Sigmoid colon (tissue), 7 donors: ENCODE measurements around the gene PRICKLE1. TPM values are rescaled to one million over a fixed set of nuclear protein-coding genes. Genes with fewer than 3 reads are reported as not detected.
A peak's percentile ranks its signal among the peaks of the same experiment; 100 is the strongest.

Experiments used
- DNase-seq: peaks from one replicate; pipeline ENCODE4 v3.0.0-alpha.2; 2019
- H3K27ac ChIP-seq, 4 donors: fragments of 200-600 bp; sonication (generic); one replicate each; pipeline ENCODE4 v1.5.1; 2016 to 2019; ENCODE audit warnings: mild to moderate bottlenecking in 1 of 4
- H3K27me3 ChIP-seq, 3 donors: fragments of 200-600 bp; sonication (generic); one replicate each; pipeline ENCODE4 v1.5.1; 2019; ENCODE audit warnings: mild to moderate bottlenecking in 1 of 3
- H3K36me3 ChIP-seq, 4 donors: fragments of 200-600 bp; sonication (generic); one replicate each; pipeline ENCODE4 v1.5.1; 2016 to 2019
- H3K4me1 ChIP-seq, 4 donors: fragments of 200-600 bp; sonication (generic); one replicate each; pipeline ENCODE4 v1.5.1; 2017 to 2019
- H3K4me3 ChIP-seq, 4 donors: fragments of 200-600 bp; sonication (generic); one replicate each; pipeline ENCODE4 v1.5.1; 2017 to 2019; ENCODE audit warnings: mild to moderate bottlenecking in 2 of 4, moderate library complexity in 1 of 4
- H3K9me3 ChIP-seq, 4 donors: fragments of 200-600 bp in 3 of 4; sonication (generic) in 3 of 4; one replicate each; pipeline versions ENCODE4 v1.5.1 to v1.6.1; 2013 to 2019
- CTCF ChIP-seq, 4 experiments: fragments of 450-650 bp in 3 of 4; fragments of 200-600 bp in 1 of 4; IDR thresholded peaks; one replicate each; pipeline ENCODE4 v1.5.1; 2016 to 2019; ENCODE audit warnings: antibody characterized with exemption in 4 of 4, mild to moderate bottlenecking in 3 of 4, moderate library complexity in 2 of 4
- EP300 ChIP-seq, 4 donors: sonication (generic); formaldehyde crosslinking; IDR thresholded peaks; one replicate each; pipeline ENCODE4 v1.6.1; 2017; ENCODE audit warnings: antibody characterized with exemption in 4 of 4
- POLR2A ChIP-seq, 2 donors: fragments of 450-650 bp; IDR thresholded peaks; one replicate each; pipeline ENCODE4 v1.6.1; 2016; ENCODE audit warnings: antibody characterized with exemption in 2 of 2, mild to moderate bottlenecking in 2 of 2, moderate library complexity in 2 of 2
- POLR2AphosphoS5 ChIP-seq, 4 donors: sonication (generic); formaldehyde crosslinking; IDR thresholded peaks; one replicate each; pipeline ENCODE4 v1.6.1; 2017; ENCODE audit warnings: antibody characterized with exemption in 4 of 4
- WGBS, 2 donors: extraction: QIAGEN DNeasy Blood & Tissue Kit; methylation state at CpG; one replicate each; pipeline ENCODE4 v1.1.7; 2013; 5-methylcytosine and 5-hydroxymethylcytosine counted together
- intact Hi-C: fragments of 100-400 bp; cut with DNase I; formaldehyde crosslinking; loops from one replicate; pipeline ENCODE4 v1.15.1; 2023
- polyA plus RNA-seq, 3 donors: library from polyadenylated mRNA; stranded (reverse); fragments of 200-250 nt; gene quantifications; one replicate each; pipeline ENCODE4 v1.2.3, GENCODE V29; 2013
- total RNA-seq, 4 donors: library from RNA; depleted of rRNA; stranded (reverse); fragments of >200 nt; gene quantifications; one replicate each; pipeline ENCODE4 v1.1.0, GENCODE V29; 2016
- donor health status: healthy with polysubstance abuse.
- donor health status: Bipolar disorder and iron deficiency.
- donor health status: healthy.

The PRICKLE1 gene
- total and polyA plus RNA-seq, 7 donors = 0.46 to 12.4 (median 7.8) TPM

GRCh38 chr12:42468341-42468821 lies 121.2 kb downstream of the PRICKLE1 start:
- intact Hi-C loops = no loop called here
- H3K4me1 ChIP-seq = peaks cover 0 to 27% (median 13%) of the 10 kb centered on the region in 4 donors
- H3K27me3 ChIP-seq = no peaks in the 10 kb centered on the region
- H3K4me3 ChIP-seq = no peak overlapping the region
- WGBS, 2 donors = 40 to 75% methylated on average over 9 of the region's 9 CpGs
- H3K9me3 ChIP-seq = no peaks in the 10 kb centered on the region
- peak; percentile 67 for DNase-seq
- H3K27ac ChIP-seq = peak overlapping the region in 3 of 4 donors; percentile 18 to 36 (median 19)
- no peak for TF ChIP-seq CTCF (IDR thresholded peaks at IDR 0.05)
- no peak for TF ChIP-seq POLR2AphosphoS5 (IDR thresholded peaks at IDR 0.05)
- no peak for TF ChIP-seq POLR2A (IDR thresholded peaks at IDR 0.05)
- TF ChIP-seq EP300 (IDR thresholded peaks at IDR 0.05) = no peak
- H3K36me3 ChIP-seq = peaks cover 5 to 57% (median 21%) of the 10 kb centered on the region in 4 donors

- intact Hi-C loops = no loop called here
- no peak overlapping the region for H3K4me3 ChIP-seq
- no peaks in the 10 kb centered on the region for H3K27me3 ChIP-seq
- TF ChIP-seq POLR2A (IDR thresholded peaks at IDR 0.05) (no peak), EP300 (IDR thresholded peaks at IDR 0.05) (no peak), CTCF (IDR thresholded peaks at IDR 0.05) (no peak), POLR2AphosphoS5 (IDR thresholded peaks at IDR 0.05) (no peak)
- H3K36me3 ChIP-seq = peaks cover 5 to 76% (median 17%) of the 10 kb centered on the region in 4 donors
- H3K9me3 ChIP-seq = no peaks in the 10 kb centered on the region
- 29 to 82% methylated on average over 4 of the region's 4 CpGs for WGBS, 2 donors
- peaks cover 0 to 6% (median 4%) of the 10 kb centered on the region in 4 donors for H3K4me1 ChIP-seq
- no peak overlapping the region for H3K27ac ChIP-seq
- DNase-seq = no peak
Observed at GRCh38 chr12:42463671-42464070, 125.9 kb downstream of the PRICKLE1 start.

- H3K4me1 ChIP-seq = no peaks in the 10 kb centered on the region
- WGBS, 2 donors = 16 to 61% methylated on average over 3 of the region's 3 CpGs
- peaks cover 5 to 80% (median 17%) of the 10 kb centered on the region in 4 donors for H3K36me3 ChIP-seq
- no peaks in the 10 kb centered on the region for H3K27me3 ChIP-seq
- intact Hi-C loops = no loop called here
- DNase-seq = no peak
- TF ChIP-seq POLR2AphosphoS5 (IDR thresholded peaks at IDR 0.05) (no peak), EP300 (IDR thresholded peaks at IDR 0.05) (no peak), CTCF (IDR thresholded peaks at IDR 0.05) (no peak), POLR2A (IDR thresholded peaks at IDR 0.05) (no peak)
- no peak overlapping the region for H3K27ac ChIP-seq
- no peak overlapping the region for H3K4me3 ChIP-seq
- no peaks in the 10 kb centered on the region for H3K9me3 ChIP-seq
Observed at GRCh38 chr12:42462486-42462885, 127.1 kb downstream of the PRICKLE1 start.

- no peaks in the 10 kb centered on the region for H3K27me3 ChIP-seq
- 93 to 95% methylated on average over 12 of the region's 12 CpGs for WGBS, 2 donors
- intact Hi-C loops = no loop called here
- no peak overlapping the region for H3K27ac ChIP-seq
- no peak overlapping the region for H3K4me3 ChIP-seq
- TF ChIP-seq EP300 (IDR thresholded peaks at IDR 0.05) (no peak), POLR2AphosphoS5 (IDR thresholded peaks at IDR 0.05) (no peak), CTCF (IDR thresholded peaks at IDR 0.05) (no peak), POLR2A (IDR thresholded peaks at IDR 0.05) (no peak)
- peaks cover 0 to 63% (median 4%) of the 10 kb centered on the region in 4 donors for H3K36me3 ChIP-seq
- no peaks in the 10 kb centered on the region for H3K9me3 ChIP-seq
- H3K4me1 ChIP-seq = no peaks in the 10 kb centered on the region
- no peak for DNase-seq
Observed at GRCh38 chr12:42459336-42459847, 130.2 kb downstream of the PRICKLE1 start.

GRCh38 chr12:42458575-42458974 lies 131.0 kb downstream of the PRICKLE1 start:
- Histone ChIP-seq H3K36me3 (peaks cover 0 to 55% (median 0%) of the 10 kb centered on the region in 4 donors), H3K9me3 (no peaks in the 10 kb centered on the region), H3K27ac (no peak overlapping the region), H3K27me3 (no peaks in the 10 kb centered on the region), H3K4me3 (no peak overlapping the region), H3K4me1 (no peaks in the 10 kb centered on the region)
- intact Hi-C loops = no loop called here
- DNase-seq = no peak
- no peak for TF ChIP-seq POLR2AphosphoS5 (IDR thresholded peaks at IDR 0.05)
- TF ChIP-seq EP300 (IDR thresholded peaks at IDR 0.05) = no peak
- no peak for TF ChIP-seq CTCF (IDR thresholded peaks at IDR 0.05)
- no peak for TF ChIP-seq POLR2A (IDR thresholded peaks at IDR 0.05)
- 93% methylated on average over 2 of the region's 2 CpGs for WGBS, 2 donors
